Colonic mucosa (tissue), 4 donors: ENCODE measurements around the gene CDC73. TPM values are rescaled to one million over a fixed set of nuclear protein-coding genes. Genes with fewer than 3 reads are reported as not detected.
"Not testable (repeated sequence)": the region's sequence is repeated elsewhere in the genome, so short reads cannot be mapped to it uniquely, and the experiment has no call there.

ENCODE experiments used
- DNase-seq: peaks from one replicate; pipeline ENCODE4 v3.0.0-alpha.2; 2020
- H3K27ac ChIP-seq: fragments of 200-600 bp; one replicate; pipeline ENCODE4 v1.8.0; 2021
- H3K27me3 ChIP-seq: fragments of 200-600 bp; one replicate; pipeline ENCODE4 v1.8.0; 2021
- H3K36me3 ChIP-seq: fragments of 200-600 bp; one replicate; pipeline ENCODE4 v1.8.0; 2021
- H3K4me1 ChIP-seq: fragments of 200-600 bp; one replicate; pipeline ENCODE4 v1.8.0; 2021; ENCODE audit warnings: mild to moderate bottlenecking
- H3K4me3 ChIP-seq: fragments of 200-600 bp; one replicate; pipeline ENCODE4 v1.8.0; 2021
- H3K9ac ChIP-seq, 2 donors: one replicate each; pipeline ENCODE4 v1.7.0; 2013; ENCODE audit warnings: control low read depth in 2 of 2, low read depth in 2 of 2, low read length in 2 of 2
- H3K9me3 ChIP-seq: fragments of 200-600 bp; one replicate; pipeline ENCODE4 v1.8.0; 2021
- intact Hi-C: fragments of 100-400 bp; cut with DNase I; formaldehyde crosslinking; loops from one replicate; pipeline ENCODE4 v1.14.1; 2022
- total RNA-seq, 2 donors: library from RNA; stranded (reverse); fragmentation: NEBNext Ultra II Directional in 1 of 2; extraction: Animal tissue kit (Norgen Biotek cat#: 25700) in 1 of 2; gene quantifications; one replicate each; pipeline ENCODE4 v1.2.1, GENCODE V29; 2021
- TF ChIP-seq, protein P1 (sequence below): fragments of 200-600 bp; IDR thresholded peaks from one replicate; pipeline ENCODE4 v1.8.0; 2022; ENCODE audit warnings: antibody characterized with exemption, mild to moderate bottlenecking
- donor health status: healthy.
- donor health status: DM: no; HTN: no; CAD: no.
- donor health status: DM: no; HTN: no; CAD: no.

The CDC73 gene
- total RNA-seq, 2 donors from 2014 or later, result 45.3 to 49.1 TPM

DNA sequence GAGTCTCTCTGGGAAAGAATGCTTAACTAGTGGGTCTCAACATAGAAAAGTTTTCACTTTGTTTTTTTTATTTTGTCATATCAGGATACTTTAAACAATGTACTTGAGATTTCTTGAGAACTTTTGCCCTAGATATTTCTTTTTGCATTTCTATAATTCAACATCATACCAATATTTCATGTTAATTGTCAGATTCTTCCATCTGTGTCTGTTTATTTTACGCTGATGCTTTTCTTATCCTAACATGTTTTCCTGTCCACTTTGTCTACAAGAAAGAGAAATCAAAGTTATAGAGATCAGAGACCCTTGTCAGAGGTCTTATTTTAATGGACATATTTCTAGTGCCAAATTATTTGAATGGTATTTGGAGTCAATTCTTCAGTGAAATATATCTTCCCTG lies 160.1 kb downstream of the CDC73 start:
- H3K36me3 ChIP-seq, result no peaks in the 10 kb centered on the region
- H3K9ac ChIP-seq, result no peak overlapping the region
- H3K4me3 ChIP-seq, result no peak overlapping the region
- intact Hi-C loops, result no loop called here
- H3K9me3 ChIP-seq, result no peaks in the 10 kb centered on the region
- H3K27ac ChIP-seq, result no peak overlapping the region
- TF ChIP-seq, protein P1, sequence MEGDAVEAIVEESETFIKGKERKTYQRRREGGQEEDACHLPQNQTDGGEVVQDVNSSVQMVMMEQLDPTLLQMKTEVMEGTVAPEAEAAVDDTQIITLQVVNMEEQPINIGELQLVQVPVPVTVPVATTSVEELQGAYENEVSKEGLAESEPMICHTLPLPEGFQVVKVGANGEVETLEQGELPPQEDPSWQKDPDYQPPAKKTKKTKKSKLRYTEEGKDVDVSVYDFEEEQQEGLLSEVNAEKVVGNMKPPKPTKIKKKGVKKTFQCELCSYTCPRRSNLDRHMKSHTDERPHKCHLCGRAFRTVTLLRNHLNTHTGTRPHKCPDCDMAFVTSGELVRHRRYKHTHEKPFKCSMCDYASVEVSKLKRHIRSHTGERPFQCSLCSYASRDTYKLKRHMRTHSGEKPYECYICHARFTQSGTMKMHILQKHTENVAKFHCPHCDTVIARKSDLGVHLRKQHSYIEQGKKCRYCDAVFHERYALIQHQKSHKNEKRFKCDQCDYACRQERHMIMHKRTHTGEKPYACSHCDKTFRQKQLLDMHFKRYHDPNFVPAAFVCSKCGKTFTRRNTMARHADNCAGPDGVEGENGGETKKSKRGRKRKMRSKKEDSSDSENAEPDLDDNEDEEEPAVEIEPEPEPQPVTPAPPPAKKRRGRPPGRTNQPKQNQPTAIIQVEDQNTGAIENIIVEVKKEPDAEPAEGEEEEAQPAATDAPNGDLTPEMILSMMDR, result no peak
- no peaks in the 10 kb centered on the region for H3K27me3 ChIP-seq
- DNase-seq, result no peak
- no peaks in the 10 kb centered on the region for H3K4me1 ChIP-seq

DNA sequence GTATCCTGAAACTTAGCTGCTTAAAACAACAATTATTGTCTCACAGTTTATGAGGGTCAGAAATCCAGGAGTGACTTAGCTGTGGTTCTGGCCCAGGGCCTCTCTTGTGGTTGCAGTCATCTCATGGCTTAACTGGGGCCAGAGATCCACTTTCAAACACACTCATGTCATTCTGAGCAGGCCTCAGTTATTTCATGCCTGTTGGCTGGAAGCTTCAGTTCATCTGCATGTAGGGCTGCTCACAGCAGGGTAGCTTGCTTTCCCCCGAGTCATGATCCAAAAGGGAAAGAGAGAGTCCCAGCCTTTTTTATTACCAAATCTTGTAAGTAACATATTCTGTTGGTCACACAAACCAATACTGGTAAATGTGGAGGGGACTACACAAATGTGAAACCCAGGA lies 161.2 kb downstream of the CDC73 start:
- Histone ChIP-seq H3K27ac (no peak overlapping the region), H3K27me3 (no peaks in the 10 kb centered on the region), H3K36me3 (no peaks in the 10 kb centered on the region), H3K9me3 (no peaks in the 10 kb centered on the region), H3K4me3 (no peak overlapping the region), H3K4me1 (no peaks in the 10 kb centered on the region), H3K9ac (no peak overlapping the region)
- intact Hi-C loops, result no loop called here
- no peak for DNase-seq
- TF ChIP-seq, protein P1, result no peak

DNA sequence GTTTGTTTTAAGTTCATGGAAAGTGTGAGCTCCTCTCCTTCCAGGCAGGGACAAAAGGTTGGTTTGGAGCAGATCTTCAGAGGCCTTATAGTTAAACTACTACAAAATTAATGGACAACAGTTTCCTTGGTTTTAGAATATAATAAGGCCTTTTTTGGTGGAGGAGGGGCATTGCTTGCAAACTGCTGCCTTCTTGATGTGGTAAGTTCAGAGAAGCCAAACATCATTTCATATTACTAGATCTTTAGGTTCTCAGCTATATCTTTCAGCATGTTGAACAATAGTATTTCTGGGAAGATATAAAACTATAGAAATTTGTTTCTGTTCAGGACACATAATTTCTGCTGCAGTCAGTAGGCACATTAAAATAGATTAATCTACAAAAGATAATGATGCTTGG lies 162.4 kb downstream of the CDC73 start:
- TF ChIP-seq, protein P1, result no peak
- H3K27me3 ChIP-seq, result no peaks in the 10 kb centered on the region
- DNase-seq, result no peak
- H3K4me1 ChIP-seq, result no peaks in the 10 kb centered on the region
- intact Hi-C loops, result no loop called here
- H3K9ac ChIP-seq, result no peak overlapping the region
- no peak overlapping the region for H3K4me3 ChIP-seq
- no peaks in the 10 kb centered on the region for H3K9me3 ChIP-seq
- no peak overlapping the region for H3K27ac ChIP-seq
- no peaks in the 10 kb centered on the region for H3K36me3 ChIP-seq

DNA sequence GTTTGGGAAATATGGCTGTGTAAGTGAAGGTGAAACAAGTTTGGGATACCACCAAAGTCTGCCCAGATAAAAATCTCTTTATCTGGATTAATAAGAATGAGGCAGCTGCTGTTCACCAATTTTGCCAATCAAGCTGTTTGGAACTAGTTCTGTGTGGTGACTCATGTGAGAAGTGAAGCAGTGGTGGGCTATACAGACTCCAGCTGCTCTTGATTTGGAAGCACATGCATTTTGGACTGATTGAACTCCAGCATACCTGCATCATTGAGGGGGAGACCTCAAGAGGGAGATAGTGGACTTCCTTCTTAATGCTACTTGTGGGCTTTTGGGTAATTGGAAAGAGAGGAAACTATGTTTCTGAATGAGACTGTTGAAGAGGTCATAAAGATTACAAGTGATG lies 163.8 kb downstream of the CDC73 start:
- Histone ChIP-seq H3K27me3 (no peaks in the 10 kb centered on the region), H3K9ac (no peak overlapping the region), H3K9me3 (no peaks in the 10 kb centered on the region), H3K36me3 (no peaks in the 10 kb centered on the region), H3K4me1 (no peaks in the 10 kb centered on the region), H3K4me3 (no peak overlapping the region), H3K27ac (no peak overlapping the region)
- TF ChIP-seq, protein P1, result no peak
- intact Hi-C loops, result no loop called here
- DNase-seq, result no peak

DNA sequence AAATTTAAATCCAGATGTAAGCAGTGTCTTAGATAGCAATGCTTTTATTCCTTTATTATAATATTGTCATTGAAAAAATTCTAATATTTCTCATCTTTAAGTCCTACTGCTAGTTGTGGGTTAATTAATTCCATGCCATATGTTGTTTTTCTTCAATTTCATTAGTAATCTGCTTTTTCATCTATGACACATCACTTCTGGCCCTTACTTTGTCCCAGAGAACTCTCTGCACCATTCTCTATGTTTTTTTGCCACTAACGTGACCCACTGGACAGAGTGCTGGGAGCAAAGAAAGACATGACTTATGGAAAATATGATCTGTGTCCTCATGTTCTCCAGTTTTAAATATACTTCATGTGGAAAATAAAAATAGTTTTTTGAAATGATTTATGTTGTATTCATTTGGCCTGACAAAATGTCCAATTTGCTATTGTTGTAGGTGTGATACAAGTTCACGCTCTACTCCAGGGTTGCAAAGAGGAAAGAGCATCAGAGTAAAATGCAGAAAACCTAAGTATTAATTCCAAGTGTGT lies 166.8 kb downstream of the CDC73 start:
- H3K27me3 ChIP-seq, intact Hi-C loops, H3K36me3 ChIP-seq, H3K9me3 ChIP-seq, DNase-seq, H3K4me3 ChIP-seq, H3K9ac ChIP-seq, H3K4me1 ChIP-seq, H3K27ac ChIP-seq: not testable (repeated sequence)

DNA sequence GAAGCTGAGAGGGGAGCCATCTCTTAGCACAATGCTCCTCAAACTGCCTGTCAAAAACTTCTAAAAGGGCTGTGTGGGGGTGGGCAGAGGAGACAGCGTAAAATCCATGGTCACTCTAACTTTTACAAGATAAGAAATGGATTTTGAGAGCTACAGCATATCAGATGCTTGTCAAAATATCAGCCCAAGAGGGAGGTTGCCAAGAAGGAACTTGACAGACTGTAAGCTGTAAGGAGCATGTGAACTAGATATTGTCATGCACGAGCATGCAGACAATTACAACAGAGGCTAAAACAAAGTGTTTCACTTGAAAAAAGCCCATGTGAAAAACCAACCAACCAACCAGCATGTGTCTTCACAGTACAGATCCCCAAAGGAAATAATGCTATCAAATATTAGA lies 171.9 kb downstream of the CDC73 start:
- intact Hi-C loops, result no loop called here

More for the DNA sequence above, 171.9 kb downstream of the CDC73 start:
- Histone ChIP-seq H3K9ac (no peak overlapping the region), H3K36me3 (no peaks in the 10 kb centered on the region), H3K9me3 (no peaks in the 10 kb centered on the region), H3K4me1 (no peaks in the 10 kb centered on the region), H3K27ac (no peak overlapping the region), H3K4me3 (no peak overlapping the region), H3K27me3 (no peaks in the 10 kb centered on the region)
- TF ChIP-seq, protein P1, result no peak
- no peak for DNase-seq
